GM12892 (cell line): Measurements from ENCODE around the gene CCNQ.

Experiments used
- DNase-seq: peaks from one replicate; pipeline ENCODE4 v3.0.0; 2011; ENCODE audit not compliant: insufficient read length
- FAIRE-seq: peaks from 2 replicates; lab custom pipeline; 2011; peaks lifted over from hg19 to GRCh38; lab: Jason Lieb, UNC
- POLR2A ChIP-seq: IDR thresholded peaks from 2 replicates; pipeline ENCODE4 v1.6.1; 2011; ENCODE audit warnings: low read depth, low read length, control low read depth
- POLR2AphosphoS5 ChIP-seq: IDR thresholded peaks from 2 replicates; pipeline ENCODE4 v1.6.1; 2011; ENCODE audit warnings: low read depth, low read length, control low read depth
- TAF1 ChIP-seq: IDR thresholded peaks from 2 replicates; pipeline ENCODE4 v1.6.1; 2011; ENCODE audit warnings: low read depth, mild to moderate bottlenecking, control low read depth, low read length, borderline replicate concordance

CCNQ gene

GRCh38 chrX:153635788-153636668 is 37.1 kb upstream of the CCNQ start:
- no peak for FAIRE-seq
- no peak for DNase-seq
- TF ChIP-seq TAF1 (no peak), POLR2AphosphoS5 (no peak), POLR2A (no peak)

- FAIRE-seq (no peak), DNase-seq (no peak)
- TF ChIP-seq POLR2A (no peak), TAF1 (no peak), POLR2AphosphoS5 (no peak)
Measured at GRCh38 chrX:153635388-153635787, 36.4 kb upstream of the CCNQ start.

GRCh38 chrX:153634832-153635231 is 35.9 kb upstream of the CCNQ start:
- no peak for FAIRE-seq
- no peak for DNase-seq

GRCh38 chrX:153634236-153634635 is 35.3 kb upstream of the CCNQ start:
- no peak for DNase-seq
- no peak for TF ChIP-seq TAF1
- TF ChIP-seq POLR2A = no peak
- no peak for TF ChIP-seq POLR2AphosphoS5
- no peak for FAIRE-seq

More at GRCh38 chrX:153634832-153635231, 35.9 kb upstream of the CCNQ start:
- TF ChIP-seq TAF1 = no peak
- no peak for TF ChIP-seq POLR2A
- no peak for TF ChIP-seq POLR2AphosphoS5

- no peak for FAIRE-seq
- TF ChIP-seq POLR2AphosphoS5 (no peak), POLR2A (no peak), TAF1 (no peak)
Measured at GRCh38 chrX:153633607-153634180, 34.8 kb upstream of the CCNQ start.

GRCh38 chrX:153633048-153633447 is 34.1 kb upstream of the CCNQ start:
- DNase-seq (no peak), FAIRE-seq (no peak)
- no peak for TF ChIP-seq POLR2A
- TF ChIP-seq POLR2AphosphoS5 = no peak
- no peak for TF ChIP-seq TAF1

More at GRCh38 chrX:153633607-153634180, 34.8 kb upstream of the CCNQ start:
- DNase-seq = no peak

GRCh38 chrX:153632595-153632946 is 33.6 kb upstream of the CCNQ start:
- FAIRE-seq = no peak
- TF ChIP-seq TAF1 = no peak
- no peak for TF ChIP-seq POLR2AphosphoS5
- no peak for TF ChIP-seq POLR2A
- DNase-seq = no peak

- TF ChIP-seq TAF1 (no peak), POLR2A (no peak), POLR2AphosphoS5 (no peak)
Measured at GRCh38 chrX:153631907-153632594, 33.1 kb upstream of the CCNQ start.

GRCh38 chrX:153631346-153631745 is 32.4 kb upstream of the CCNQ start:
- TF ChIP-seq POLR2A (no peak), TAF1 (no peak), POLR2AphosphoS5 (no peak)
- FAIRE-seq = no peak

More at GRCh38 chrX:153631907-153632594, 33.1 kb upstream of the CCNQ start:
- DNase-seq (no peak), FAIRE-seq (no peak)

GRCh38 chrX:153628665-153629064 is 29.7 kb upstream of the CCNQ start:
- no peak for FAIRE-seq
- TF ChIP-seq POLR2A = no peak
- no peak for TF ChIP-seq TAF1
- TF ChIP-seq POLR2AphosphoS5 = no peak
- no peak for DNase-seq

More at GRCh38 chrX:153631346-153631745, 32.4 kb upstream of the CCNQ start:
- no peak for DNase-seq

GRCh38 chrX:153628129-153628528 is 29.2 kb upstream of the CCNQ start:
- TF ChIP-seq POLR2A (no peak), TAF1 (no peak), POLR2AphosphoS5 (no peak)
- no peak for FAIRE-seq
- DNase-seq = no peak

GRCh38 chrX:153627675-153628111 is 28.8 kb upstream of the CCNQ start:
- DNase-seq (no peak), FAIRE-seq (no peak)
- TF ChIP-seq POLR2AphosphoS5 (no peak), POLR2A (no peak), TAF1 (no peak)

- DNase-seq = no peak
- no peak for FAIRE-seq
- TF ChIP-seq TAF1 = no peak
- no peak for TF ChIP-seq POLR2AphosphoS5
- no peak for TF ChIP-seq POLR2A
Measured at GRCh38 chrX:153626863-153627674, 28.1 kb upstream of the CCNQ start.
